ENCODE data around the gene PITPNM3. TPM values are rescaled to one million over a fixed set of nuclear protein-coding genes. Genes with fewer than 3 reads are reported as not detected.

The PITPNM3 gene
- total and polyA plus RNA-seq, 2 of the 13 experiments (the other 11 are each of a cell fraction or from before 2014, with no cell fraction given): 0.13 to 0.29 TPM

GRCh38 chr17:6574687-6575595 lies 18.6 kb upstream of the PITPNM3 start:
- no peak for DNase-seq (ENCODE audit: low spot score)
- no TSS peak for BruUV-seq (replicated peaks)
- FAIRE-seq: no peak
- H3K36me3 ChIP-seq (replicated peaks in 1 of 2; ENCODE audit: control insufficient read depth in 1 of 2, insufficient read depth in 2 of 2, low read length in 2 of 2): peaks cover 9 to 16% of the 10 kb centered on the region in 2 experiments; a peak in 4 of 5 replicates
- intact Hi-C loops (cut with micrococcal nuclease; ENCODE audit: unreplicated experiment): no loop called here
- H4K20me1 ChIP-seq (ENCODE audit: insufficient read depth, low read length): no peaks in the 10 kb centered on the region
- no peaks in the 10 kb centered on the region; a peak in 1 of 5 replicates for H3K27me3 ChIP-seq (ENCODE audit: control insufficient read depth in 1 of 2, insufficient read depth in 2 of 2, low read length in 2 of 2)
- H3K4me2 ChIP-seq (ENCODE audit: low read depth, low read length): no peak overlapping the region
- CTCF ChIA-PET (ENCODE audit: low intra/inter-chr PET ratio, low total read pairs): no interaction called here
- H2AFZ ChIP-seq (ENCODE audit: low read length): no peak overlapping the region
- H3K9me3 ChIP-seq (ENCODE audit: low read length): no peaks in the 10 kb centered on the region
- H3K4me1 ChIP-seq (ENCODE audit: insufficient read depth, low read length): no peaks in the 10 kb centered on the region
- no peak overlapping the region for H3K9ac ChIP-seq (ENCODE audit: insufficient read depth, low read depth, low read length)
- no peak for TF ChIP-seq PLSCR1 (CRISPR knock-in tag; IDR thresholded peaks at IDR 0.05; ENCODE audit: borderline replicate concordance)
- no peak for TF ChIP-seq TAF1 (CRISPR knock-in tag; IDR thresholded peaks at IDR 0.05)
- no peak for TF ChIP-seq ZNF326 (CRISPR knock-in tag; IDR thresholded peaks at IDR 0.05; ENCODE audit: borderline replicate concordance)
- TF ChIP-seq ZFP1 (CRISPR knock-in tag; IDR thresholded peaks at IDR 0.05): no peak
- no peak for TF ChIP-seq HDAC2 (CRISPR knock-in tag; IDR thresholded peaks at IDR 0.05)
- no peak for TF ChIP-seq EEA1 (CRISPR knock-in tag; IDR thresholded peaks at IDR 0.05; ENCODE audit: borderline replicate concordance)
- no peak for TF ChIP-seq SETDB1 (CRISPR knock-in tag; IDR thresholded peaks at IDR 0.05; ENCODE audit: borderline replicate concordance)
- TF ChIP-seq AGO1 (IDR thresholded peaks at IDR 0.05; ENCODE audit: low read depth, low read length, poor library complexity, severe bottlenecking): no peak
- H3K4me3 ChIP-seq (replicated peaks in 1 of 3; ENCODE audit: insufficient read depth in 1 of 3, low read depth in 2 of 3, low read length in 3 of 3): no peak overlapping the region
- in situ Hi-C loops (cut with HindIII; ENCODE audit: extremely low pct_ligation_motif_present, low pct_unique_long_range_greater_than_20kb): no loop called here
- WGBS (ENCODE audit: low lambda C conversion rate): 76% methylated on average over 13 of the region's 23 CpGs
- H3K27ac ChIP-seq (ENCODE audit: extremely low read length, insufficient read depth, low read length): no peak overlapping the region
- H3K79me2 ChIP-seq (ENCODE audit: insufficient read depth, low read length): no peaks in the 10 kb centered on the region
- ATAC-seq: peak; percentile 61
- POLR2A ChIA-PET: no interaction called here

Data from HepG2 (cell line).